Muscle of back (tissue), 11 donors: ENCODE results near the gene DDOST. TPM values are rescaled to one million over a fixed set of nuclear protein-coding genes. Genes with fewer than 3 reads are reported as not detected.
"Not testable (repeated sequence)": the region's sequence is repeated elsewhere in the genome, so short reads cannot be mapped to it uniquely, and the experiment has no call there.

Experiments
- DNase-seq, 3 donors: peaks; one replicate each; pipeline versions ENCODE4 v3.0.0 to v3.0.0-alpha.2; 2013
- polyA plus RNA-seq, 10 donors: library from polyadenylated mRNA; unstranded; fragments of 120-200 nt; gene quantifications; one replicate each; pipeline ENCODE4 v1.2.1, GENCODE V29; 2013; ENCODE audit not compliant: insufficient read length in 10 of 10

The DDOST gene
- polyA plus RNA-seq, 10 donors: 113 to 173 (median 132) TPM

DNA sequence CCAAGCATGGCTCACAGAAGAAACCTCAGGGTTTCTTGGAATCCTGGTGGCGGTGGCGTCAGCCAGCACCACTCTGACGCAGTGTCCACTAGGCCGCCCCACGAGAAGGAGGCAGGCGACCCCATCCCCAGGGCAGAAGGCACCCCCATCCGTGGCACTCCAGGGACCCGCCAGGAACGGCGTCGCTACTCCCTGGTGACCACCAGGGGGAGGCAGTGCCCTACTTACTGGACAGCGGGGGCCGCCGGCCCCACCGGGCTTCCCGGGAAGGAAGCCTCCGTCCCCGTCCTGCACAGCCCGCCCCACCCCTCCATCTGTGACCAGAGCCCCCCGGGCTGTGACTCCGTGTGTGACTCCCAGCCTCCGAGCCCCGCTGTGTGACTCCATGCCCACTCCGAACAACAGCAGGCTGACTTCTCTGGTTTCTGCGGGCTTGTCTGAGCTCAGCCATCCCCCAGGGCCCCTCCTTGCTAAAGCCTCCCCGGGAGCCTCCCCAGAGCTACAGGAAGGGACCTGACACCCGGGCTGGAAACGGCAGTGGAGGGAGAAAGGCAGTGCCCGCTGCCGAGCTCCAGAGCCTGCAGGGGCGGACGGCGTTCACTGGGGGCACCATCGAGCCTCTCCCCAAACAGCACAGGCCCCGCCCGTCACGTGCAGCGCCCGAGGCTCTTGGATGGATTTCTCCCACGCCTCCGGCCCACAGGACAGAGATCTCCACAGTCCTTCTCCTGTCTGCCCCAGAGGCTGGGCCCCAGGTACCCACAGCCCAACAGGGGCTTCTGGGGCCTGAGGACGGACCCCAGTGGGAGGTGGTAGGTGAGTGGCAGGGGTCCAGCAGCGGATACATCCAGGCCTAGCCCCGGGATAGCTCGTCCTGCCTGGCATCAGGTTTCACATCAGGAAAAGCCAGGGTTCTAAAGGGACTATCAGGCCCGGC lies 35.5 kb upstream of the DDOST start:
- peak; percentile 82 to 94 (median 90) for DNase-seq

DNA sequence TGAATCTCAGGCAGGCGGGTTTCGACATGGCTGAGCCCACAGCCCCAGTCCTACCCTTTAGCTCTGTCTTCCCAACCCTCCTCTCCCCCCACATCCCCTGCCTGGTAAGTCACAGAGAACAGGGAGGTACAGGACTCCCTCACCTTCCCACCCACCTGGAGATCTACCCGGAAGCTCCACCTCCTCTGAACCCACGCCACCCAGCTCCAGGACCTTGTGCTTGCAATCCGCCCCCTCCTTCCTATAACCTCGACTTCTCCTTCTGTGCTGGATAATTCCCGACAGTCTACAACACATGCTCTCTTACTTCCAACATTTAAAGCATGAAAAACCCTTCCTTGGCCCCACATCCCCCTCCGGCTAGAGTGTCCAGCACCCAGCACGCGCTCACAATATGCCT lies 34.3 kb upstream of the DDOST start:
- no peak for DNase-seq

DNA sequence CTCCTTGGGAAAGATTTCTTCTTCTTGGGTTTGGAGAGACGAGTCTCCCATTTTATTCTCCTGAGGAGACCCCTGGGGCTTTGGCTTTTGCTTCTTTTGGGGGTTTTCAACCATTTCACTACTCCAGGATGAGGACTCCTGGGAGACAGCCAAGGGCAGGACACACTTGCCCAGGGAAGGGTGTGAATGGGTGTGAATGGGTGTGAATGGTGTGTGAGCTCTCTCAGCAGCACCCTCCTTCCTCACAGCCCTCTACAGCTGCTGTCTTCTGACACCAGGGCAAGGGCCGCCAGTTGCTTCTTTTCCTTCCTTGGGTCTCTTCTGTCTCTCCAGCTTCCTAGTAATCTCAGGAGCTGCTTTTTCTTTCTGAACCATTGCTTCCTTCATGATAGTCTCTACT lies 32.5 kb upstream of the DDOST start:
- no peak for DNase-seq

DNA sequence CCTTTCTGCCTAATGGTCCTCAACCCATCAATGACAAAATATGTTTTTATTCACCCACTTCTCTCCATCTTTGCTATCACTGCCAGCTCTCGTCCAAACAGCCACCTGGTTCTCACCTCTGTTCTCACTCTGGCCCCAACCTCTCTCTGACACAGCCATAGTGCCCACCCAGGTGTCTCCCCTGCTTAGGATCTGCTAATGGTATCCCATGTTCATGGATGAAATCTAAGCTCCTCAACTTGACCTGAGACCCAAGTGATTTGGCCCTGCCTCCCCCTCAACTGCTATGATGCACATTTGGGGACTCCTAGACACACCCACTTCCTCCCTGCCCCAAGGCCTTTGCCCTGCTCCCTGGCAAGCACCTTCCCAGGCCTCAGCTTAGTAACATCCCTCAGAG lies 30.7 kb upstream of the DDOST start:
- DNase-seq: no peak

DNA sequence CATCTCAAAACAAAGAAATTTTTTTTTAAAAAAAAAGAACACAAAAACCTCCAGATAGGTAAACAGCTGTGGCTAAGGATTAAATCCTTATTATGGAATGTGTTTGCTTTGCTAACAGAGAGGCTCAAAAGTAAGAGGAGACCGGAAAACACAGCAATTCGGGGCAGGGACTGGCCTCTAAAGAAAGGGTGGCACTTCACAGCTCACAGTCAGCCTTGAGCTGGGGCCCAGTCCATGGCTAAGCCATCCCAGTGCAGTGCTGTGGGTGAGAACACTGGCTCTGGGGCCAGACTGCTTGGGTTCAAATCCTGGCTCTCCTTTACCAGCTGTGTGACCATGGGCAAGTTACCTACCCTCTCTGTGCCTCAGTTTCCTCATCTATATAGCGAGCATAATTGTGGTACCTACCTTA lies 28.5 kb upstream of the DDOST start:
- DNase-seq: no peak

DNA sequence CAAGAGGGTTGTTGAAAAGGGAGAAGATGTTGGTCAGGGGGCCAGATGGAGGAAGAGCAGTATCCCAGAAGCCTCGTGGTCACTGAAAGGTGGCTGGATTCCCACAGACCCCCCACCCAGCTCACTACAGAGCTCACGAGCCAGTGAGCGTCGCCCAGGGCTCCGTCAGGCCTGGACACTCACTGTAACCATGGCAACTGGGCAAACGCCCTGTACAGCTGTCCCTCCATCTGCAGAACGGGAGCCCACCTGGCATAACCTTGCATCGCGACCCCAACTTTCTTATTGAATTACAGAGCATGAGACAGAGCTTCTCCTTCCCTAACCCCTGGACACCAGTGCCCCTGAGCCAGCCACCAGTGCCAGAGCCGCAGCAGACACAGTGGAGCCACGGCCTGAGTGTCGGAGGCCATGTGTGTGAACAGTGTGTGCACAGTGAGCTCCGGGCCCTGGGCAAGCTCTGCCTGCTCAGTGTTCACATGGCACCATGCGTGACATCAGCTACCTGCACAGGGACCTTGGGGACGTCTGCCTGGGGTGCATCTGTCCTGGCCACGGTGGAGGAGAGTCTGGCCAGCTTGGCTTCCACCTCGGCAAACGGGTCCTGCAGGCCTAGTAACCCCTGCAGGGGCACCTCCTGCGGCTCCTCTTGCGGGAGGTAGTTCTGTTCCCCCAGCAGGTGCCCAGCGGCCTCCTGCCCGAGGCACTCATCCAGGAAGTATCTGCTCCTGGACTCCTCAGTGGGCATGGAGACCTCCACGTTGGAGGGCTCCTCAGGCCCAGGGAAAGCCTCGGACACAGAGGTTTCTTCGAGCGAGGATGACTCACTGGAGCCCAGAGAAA lies 25.9 kb upstream of the DDOST start:
- no peak for DNase-seq

DNA sequence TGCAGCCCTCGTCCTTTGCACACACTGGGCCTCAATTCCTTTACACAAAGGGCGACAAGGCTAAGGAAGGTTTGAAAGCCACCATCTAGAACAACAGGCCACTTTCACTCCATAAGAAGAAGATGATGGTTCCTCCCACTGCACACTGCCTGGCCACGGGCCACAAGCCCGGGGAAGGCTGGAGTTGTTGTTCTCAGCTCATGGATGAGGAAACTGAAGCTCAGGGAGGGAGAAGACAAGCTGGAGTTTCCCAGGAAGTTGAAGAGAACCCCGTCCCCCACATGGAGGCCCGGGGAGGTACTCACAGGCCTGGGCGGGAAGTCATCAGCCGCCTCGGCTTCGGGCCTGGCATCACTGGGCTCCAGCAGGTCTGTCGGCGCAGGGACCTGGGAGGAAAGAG lies 24.6 kb upstream of the DDOST start:
- DNase-seq: peak in 1 of 3 donors; percentile 31

DNA sequence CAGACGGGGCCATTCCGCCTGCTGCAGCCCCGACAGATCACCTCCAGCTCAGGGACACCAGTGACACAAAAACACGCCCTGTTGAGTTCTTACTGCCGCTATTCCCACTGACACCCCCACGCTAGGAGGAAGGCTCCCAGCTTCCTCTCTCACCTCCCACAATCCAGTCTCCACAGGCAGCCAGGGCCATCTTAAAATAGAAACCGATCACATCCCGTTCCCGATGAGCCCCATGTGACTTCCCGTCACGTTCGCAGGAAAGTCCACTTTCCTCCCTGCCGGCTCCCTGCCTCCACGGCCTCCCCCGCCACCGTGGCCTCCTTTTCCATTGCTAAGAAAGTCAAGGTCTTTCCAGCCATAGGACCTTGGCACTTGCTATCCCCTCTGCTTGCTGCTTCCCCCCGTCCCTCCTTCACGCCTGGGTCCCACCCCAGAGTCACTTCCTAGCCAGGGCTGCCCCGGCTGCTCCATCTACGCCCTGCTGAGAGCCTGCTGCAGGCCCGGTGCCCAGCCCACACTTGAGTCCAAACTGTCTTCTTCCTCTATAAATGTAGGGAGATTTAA lies 24.0 kb upstream of the DDOST start:
- DNase-seq: peak in 2 of 3 donors; percentile 31 to 66

DNA sequence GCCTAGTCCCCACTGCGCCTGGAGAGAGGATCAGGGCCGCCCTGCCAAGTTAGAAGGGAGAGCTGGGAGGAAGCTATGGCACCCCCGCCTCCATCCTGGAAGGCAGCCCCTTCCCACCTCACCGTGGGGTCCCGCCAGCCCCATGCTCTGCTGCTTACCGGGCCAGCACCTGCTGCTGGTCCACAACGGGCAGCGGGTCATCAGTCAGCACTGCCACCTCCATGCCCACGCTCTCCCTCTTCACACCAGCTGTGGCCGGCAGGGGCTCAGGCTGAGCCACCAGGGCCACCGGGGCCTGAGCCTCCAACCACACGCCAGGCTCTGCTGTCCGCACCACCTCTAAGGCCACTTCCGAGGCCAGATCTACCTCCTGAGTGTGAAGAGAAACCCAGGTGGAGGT lies 23.5 kb upstream of the DDOST start:
- DNase-seq: no peak

DNA sequence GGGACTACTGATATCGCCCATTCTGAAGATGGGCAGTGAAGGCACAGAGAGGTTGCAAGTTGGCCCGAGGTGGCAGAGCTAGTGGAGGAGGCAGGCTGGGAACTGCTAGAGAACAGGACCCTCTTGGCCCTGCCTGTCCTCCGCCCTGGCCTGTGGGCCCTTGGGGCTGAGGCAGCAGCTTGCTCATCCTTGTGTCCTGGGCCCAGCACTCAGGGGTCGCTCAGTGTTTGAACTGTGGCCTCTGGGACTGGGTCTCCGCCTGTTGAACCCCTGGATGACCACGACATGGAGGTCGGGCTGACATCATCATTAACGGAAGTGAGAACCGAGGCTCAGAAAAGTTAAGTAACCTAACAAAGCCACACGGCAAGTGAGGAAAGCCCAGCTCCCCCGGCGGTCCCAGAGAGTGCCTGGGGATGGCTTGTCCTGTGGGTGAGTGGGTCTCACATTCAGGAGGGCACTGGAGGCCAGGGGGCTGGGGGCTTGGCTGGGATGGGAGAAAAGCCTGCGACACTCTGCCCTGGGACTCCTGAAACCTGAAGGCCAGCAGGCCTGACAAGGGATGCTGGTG lies 23.0 kb upstream of the DDOST start:
- no peak for DNase-seq

DNA sequence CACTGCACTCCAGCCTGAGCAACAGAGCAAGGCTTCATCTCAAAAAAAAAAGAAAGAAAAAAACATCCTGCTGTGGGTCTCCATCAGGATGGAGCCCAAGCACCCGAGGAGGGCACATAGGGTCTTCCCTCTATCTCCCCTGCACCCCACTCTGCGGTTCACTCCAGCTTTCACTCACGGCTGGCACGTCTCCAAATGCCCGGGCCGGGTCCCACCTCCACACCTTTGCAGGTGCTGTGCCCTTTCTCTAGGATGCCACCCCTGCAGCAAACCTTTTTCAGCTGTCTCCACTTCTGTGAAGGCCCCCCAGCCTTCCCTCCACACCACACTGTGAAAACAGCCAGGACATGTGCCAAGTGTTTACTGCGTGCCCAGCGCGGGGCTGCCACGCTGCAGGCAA lies 22.4 kb upstream of the DDOST start:
- DNase-seq: no peak

DNA sequence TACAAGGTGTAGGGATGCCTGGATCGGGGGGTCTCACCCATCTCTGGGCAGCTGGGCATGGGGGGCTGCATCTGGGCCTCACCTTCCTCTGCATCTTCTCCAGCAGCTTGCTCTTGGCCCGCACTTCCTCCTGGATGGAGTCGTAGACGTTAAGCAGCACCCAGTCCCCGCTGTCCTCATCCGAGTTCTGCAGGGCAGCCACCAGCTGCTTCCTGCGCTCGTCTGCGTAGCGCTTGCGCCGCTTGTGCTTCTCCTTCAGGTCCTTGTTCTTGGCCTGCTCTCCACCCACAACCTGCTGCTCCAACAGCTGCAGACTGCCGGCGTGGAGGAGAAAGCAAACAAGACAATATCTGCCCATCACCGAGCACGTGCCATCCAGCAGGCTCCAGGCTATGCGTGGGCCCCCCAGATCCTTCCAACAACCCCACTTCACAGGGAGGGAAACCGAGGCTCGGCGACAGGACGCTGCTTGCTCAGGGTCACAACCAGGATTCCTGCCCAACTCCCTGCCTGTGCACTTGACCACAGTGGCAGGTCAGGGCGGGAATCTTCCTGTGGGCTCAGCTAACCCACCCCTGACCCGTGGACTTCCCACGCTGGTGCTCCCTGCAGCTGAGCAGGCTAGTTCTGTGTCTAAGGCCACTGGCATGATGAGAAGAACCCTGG lies 21.5 kb upstream of the DDOST start:
- peak in 1 of 3 donors; percentile 45 for DNase-seq

DNA sequence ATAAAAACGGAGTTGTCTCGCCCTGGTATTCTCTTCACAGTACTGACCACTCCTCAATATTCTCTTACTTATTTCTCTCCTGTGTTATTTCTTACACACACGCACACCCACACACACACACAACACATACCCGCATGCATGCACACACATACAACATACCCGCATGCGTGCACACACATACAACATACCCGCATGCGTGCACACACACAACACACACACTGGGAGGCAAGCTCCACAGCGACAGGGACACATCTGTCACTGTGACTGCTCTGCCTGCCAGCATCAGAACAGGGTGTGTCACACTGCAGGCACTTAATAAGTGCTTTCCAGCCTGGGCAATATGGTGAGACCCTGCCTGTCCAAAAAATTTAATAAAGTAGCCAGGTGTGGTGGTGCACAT lies 20.8 kb upstream of the DDOST start:
- no peak for DNase-seq

DNA sequence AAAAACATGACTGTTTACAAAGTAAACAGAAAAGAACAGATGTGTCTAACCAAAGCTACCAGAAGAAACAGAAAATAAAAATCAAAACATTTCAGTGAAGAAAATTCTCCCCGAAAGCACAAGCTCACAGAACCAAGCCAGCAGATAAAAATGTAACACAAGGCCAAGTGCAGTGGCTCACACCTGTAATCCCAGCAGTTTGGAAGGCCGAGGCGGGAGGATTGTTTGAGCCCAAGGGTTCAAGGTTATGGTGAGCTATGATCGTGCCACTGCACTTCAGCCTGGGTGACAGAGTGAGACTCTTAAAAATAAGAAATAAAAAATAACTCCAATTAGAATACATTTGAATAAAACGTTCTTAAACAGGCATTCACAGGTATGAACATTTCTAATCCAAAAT lies 19.1 kb upstream of the DDOST start:
- DNase-seq: no peak

DNA sequence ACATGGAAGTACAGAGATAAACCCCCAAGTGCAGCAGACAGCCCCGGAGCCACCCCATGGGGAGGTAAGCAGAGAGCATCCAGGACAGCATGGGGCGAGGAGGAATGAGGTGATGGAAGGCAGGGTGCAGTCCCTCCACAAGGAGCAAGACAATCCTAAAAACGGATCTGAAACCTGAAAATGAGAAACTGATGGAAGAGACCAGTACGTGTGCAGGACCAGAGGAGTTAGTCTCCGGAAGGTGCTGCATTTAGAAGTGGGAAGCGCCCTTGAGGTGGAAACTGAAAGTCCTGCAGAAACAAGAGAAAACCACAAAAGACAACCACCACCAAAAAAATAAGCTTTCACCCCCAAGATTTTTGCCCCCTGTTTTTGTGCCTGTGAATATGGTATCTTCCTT lies 17.4 kb upstream of the DDOST start:
- DNase-seq: no peak

DNA sequence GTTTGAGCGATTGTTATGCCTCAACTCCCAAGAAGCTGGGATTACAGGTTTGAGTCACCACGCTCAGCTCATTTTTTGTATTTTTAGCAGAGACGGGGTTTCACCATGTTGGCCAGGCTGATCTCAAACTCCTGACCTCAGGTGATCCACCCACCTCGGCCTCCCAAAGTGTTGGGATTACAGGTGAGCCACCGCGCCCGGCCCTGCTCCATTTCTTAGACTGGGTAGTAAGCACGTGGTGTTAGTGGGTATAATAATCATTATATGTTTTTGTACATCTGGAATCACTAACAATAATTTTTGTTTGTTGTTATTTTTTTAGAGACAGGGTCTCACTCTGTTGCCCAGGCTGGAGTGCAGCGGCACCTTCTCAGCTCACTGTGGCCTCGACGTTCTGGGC lies 12.5 kb upstream of the DDOST start:
- DNase-seq: not testable (repeated sequence)

DNA sequence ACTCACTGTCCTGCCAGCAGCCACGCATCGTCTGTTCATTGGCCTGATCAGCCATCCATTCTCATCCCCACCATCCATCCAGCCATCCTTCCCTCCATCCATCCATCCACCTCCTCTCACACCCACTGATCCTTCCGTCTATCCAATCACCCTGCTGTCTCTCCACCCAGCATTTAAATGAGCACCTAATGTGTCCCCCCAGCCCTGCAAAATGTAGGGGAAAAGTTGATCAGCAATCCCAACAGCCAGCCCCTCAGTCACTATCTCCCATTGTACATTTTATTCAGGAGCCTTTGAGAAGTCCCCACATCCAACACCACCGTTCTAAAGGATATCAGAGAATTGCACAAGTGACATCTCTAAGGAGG lies 11.1 kb upstream of the DDOST start:
- no peak for DNase-seq

DNA sequence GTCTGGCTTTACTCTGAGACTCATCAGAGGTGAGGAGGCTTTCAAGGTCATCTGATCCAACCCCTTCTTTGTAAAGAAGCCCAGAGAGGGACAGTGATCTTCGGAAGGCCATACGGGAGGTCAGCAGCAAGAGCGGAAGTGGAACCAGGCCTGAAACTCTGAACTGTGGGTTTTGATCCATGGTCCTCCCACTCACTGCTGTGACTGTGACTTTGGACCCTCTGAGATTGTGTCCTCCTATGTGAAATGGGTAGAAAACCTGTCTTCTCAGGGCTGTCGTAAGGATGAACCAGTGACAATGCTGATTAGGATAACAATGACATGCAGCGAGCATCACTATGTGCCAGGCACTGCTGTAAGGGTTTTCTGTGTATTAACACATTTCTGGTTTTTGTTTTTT lies 9.8 kb upstream of the DDOST start:
- DNase-seq: no peak

DNA sequence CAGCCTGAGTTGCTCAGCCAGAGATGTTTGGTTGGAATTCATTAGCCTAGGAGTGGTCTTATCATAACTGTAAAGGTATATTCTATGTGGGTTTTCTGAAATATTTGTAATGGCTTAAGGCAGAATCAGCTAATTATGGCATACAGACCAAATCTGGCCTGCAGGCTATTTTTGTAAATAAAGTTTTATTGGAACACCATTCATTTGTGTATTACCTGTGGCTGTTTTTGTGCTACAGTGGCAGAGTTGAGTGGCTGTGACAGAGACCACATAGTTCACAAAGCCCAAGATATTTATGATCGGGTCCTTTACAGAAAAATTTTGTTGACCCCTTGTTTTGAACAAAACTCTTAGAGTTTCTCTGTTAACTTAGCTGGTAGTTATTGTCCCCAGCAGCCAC lies 7.4 kb upstream of the DDOST start:
- DNase-seq: no peak

DNA sequence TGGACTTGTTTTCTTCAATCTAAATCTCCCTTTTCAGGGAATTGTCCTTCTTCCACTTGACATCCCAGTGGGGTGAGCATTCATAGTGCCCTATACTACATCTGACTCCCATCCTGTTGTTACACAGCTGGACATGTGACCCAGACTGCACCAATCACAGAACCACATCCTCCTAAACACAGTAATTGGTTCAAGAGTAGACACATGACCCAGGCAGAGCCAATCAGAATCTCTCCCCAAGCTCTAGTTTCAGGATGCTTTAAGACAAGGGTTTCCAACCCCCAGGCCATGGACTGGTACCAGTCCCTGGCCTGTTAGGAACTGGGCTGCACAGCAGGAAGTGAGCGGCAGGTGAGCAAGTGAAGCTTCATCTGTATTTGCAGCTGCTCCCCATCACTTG lies 5.6 kb upstream of the DDOST start:
- DNase-seq: no peak

DNA sequence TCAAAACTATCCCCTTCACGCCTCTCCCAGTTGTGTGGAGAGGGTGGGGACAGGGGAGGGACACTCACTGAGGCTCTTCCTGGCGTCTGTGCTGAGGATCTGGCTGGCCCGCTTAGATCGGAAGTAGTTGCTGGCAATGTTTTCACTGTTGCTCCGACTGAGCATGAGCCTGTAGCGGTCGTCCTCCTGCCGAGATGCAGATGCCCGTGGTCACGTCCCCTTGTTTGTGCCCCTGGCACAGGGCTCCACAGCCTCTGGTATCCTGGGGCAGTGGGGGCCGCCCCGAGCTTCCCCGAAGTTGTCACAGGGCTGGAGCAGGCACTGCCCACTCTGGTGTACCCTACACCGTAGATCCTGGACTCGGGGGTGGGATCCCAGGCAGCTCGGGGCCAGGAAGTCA lies 5.0 kb upstream of the DDOST start:
- DNase-seq: no peak

DNA sequence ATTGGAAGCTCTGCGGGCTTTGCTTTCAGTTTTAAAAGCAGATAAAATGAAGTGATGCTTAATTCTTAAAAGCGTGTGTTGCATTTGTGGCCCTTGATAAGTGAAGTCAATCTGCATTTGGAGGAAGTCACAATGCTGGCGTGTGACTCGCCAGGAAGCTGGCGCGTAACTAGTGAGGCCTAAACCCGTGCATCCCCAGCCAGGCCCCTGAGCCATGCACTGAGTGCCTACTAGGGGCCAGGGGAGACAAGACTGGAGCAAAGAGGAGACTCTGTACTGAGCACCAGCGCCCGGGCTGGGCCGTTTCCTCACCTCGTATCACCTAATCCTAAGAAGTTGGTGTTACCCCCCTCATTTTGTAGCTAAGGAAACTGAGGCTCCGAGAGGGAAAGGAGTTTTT lies 4.6 kb upstream of the DDOST start:
- no peak for DNase-seq
